ENCODE data around the gene AMOTL1. TPM values are rescaled to one million over a fixed set of nuclear protein-coding genes. Genes with fewer than 3 reads are reported as not detected.

Gene AMOTL1
- total RNA-seq, 4 donors from 2014 or later: 150 to 393 (median 244) TPM

DNA sequence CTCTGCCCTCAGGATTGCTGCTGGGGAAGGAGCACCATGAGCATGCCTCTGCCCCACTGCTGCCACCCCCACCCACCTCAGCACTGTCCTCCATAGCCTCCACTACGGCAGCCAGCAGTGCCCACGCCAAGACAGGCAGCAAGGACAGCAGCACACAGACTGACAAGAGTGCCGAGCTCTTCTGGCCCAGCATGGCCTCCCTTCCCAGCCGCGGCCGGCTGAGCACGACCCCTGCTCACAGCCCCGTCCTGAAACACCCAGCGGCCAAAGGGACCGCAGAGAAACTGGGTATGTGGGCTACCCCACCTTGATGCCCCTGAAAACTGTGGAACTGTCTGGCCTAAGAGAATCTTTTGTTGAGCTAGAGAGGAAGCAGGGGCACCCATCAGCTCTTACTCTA is 101.0 kb downstream of the AMOTL1 start:
- intact Hi-C loops (cut with DNase I; ENCODE audit: low total_unique reads): no loop called here
- no peaks in the 10 kb centered on the region for H3K9me3 ChIP-seq

DNA sequence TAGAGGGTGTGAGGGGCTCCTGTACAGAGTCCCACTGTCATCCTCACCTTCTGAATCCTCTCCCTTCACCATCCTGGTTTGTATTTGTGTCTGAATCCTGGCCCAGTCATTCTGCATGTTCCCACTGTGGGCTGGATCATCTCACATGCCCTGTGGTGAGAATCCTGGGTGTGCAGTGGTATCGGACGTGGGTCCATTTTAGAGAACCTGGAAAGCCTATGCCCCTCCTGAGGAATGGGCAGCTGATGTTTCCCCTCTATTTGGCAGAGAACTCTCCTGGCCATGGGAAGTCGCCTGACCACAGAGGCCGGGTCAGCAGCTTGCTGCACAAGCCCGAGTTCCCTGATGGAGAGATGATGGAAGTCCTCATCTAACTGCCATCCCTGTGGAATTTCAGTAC is 102.3 kb downstream of the AMOTL1 start:
- in situ Hi-C loops (cut with MboI; ENCODE audit: low sequenced_read_pairs in 4 of 4) (no loop called here), intact Hi-C loops (cut with DNase I; ENCODE audit: low total_unique reads) (no loop called here)
- H3K4me3 ChIP-seq: no peak overlapping the region
- no peak for ATAC-seq
- no peaks in the 10 kb centered on the region for H3K9me3 ChIP-seq
- DNase-seq: no peak
- no peak for TF ChIP-seq POLR2A (IDR thresholded peaks at IDR 0.05)
- TF ChIP-seq, protein P1, sequence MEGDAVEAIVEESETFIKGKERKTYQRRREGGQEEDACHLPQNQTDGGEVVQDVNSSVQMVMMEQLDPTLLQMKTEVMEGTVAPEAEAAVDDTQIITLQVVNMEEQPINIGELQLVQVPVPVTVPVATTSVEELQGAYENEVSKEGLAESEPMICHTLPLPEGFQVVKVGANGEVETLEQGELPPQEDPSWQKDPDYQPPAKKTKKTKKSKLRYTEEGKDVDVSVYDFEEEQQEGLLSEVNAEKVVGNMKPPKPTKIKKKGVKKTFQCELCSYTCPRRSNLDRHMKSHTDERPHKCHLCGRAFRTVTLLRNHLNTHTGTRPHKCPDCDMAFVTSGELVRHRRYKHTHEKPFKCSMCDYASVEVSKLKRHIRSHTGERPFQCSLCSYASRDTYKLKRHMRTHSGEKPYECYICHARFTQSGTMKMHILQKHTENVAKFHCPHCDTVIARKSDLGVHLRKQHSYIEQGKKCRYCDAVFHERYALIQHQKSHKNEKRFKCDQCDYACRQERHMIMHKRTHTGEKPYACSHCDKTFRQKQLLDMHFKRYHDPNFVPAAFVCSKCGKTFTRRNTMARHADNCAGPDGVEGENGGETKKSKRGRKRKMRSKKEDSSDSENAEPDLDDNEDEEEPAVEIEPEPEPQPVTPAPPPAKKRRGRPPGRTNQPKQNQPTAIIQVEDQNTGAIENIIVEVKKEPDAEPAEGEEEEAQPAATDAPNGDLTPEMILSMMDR (IDR thresholded peaks at IDR 0.05 in 4 of 5, conservative IDR thresholded peaks at IDR 0.05 in 1 of 5): no peak
- H3K4me1 ChIP-seq: peaks cover 6 to 20% of the 10 kb centered on the region in 2 donors
- H3K27ac ChIP-seq: peak overlapping the region in 2 of 4 donors; percentile 10 to 14
- peaks cover 5 to 93% of the 10 kb centered on the region in 2 donors for H3K36me3 ChIP-seq
- no peaks in the 10 kb centered on the region for H3K27me3 ChIP-seq

More for the DNA sequence above, 101.0 kb downstream of the AMOTL1 start:
- TF ChIP-seq, protein P1 (IDR thresholded peaks at IDR 0.05 in 4 of 5, conservative IDR thresholded peaks at IDR 0.05 in 1 of 5): no peak
- TF ChIP-seq POLR2A (IDR thresholded peaks at IDR 0.05): no peak
- ATAC-seq (no peak), DNase-seq (no peak)
- H3K4me1 ChIP-seq: peaks cover 6 to 16% of the 10 kb centered on the region in 2 donors
- no peak overlapping the region for H3K4me3 ChIP-seq
- H3K27me3 ChIP-seq: no peaks in the 10 kb centered on the region
- in situ Hi-C loops (cut with MboI; ENCODE audit: low sequenced_read_pairs in 4 of 4): no loop called here
- no peak overlapping the region for H3K27ac ChIP-seq
- H3K36me3 ChIP-seq: peaks cover 5 to 96% of the 10 kb centered on the region in 2 donors

DNA sequence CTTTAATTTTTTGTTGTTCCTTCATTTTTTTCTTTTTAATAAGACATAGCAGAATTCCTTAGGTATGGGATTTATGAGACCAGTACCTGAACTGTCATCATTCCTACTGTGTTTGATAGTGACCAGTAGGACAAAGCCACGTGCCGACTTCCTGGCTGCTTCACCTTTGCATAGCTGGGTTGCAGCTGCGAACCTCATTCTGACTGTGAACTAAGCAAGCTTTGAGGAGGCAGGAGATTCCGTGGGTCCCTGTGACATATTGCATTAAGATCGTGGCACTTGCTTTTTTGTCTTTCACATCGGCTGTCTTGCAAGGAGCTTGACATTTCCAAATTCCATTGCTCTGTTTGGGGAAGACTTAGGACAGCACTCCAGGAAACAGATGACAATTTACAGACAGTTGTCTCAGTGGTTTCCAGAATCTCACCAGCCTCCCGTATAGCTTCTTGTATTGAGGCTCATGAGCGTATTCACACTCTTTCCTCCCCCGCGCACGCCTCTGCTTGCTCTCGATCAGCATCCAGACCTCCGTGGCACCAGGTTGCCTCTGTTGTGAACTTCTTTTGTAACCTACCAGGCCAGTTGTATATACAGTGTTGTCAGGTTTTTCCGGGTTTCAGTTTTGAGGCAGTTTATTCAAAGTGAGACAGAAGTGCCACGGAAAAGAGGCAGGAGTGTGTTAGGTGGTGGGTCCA is 103.5 kb downstream of the AMOTL1 start:
- in situ Hi-C loops (cut with MboI; ENCODE audit: low sequenced_read_pairs in 4 of 4) (no loop called here), intact Hi-C loops (cut with DNase I; ENCODE audit: low total_unique reads) (no loop called here)
- no peaks in the 10 kb centered on the region for H3K9me3 ChIP-seq
- H3K4me3 ChIP-seq: no peak overlapping the region
- H3K4me1 ChIP-seq: peaks cover 6 to 20% of the 10 kb centered on the region in 2 donors
- peaks cover 0 to 93% of the 10 kb centered on the region in 2 donors for H3K36me3 ChIP-seq
- peak overlapping the region in 1 of 4 donors; percentile 23 for H3K27ac ChIP-seq
- ATAC-seq: no peak
- DNase-seq: no peak
- TF ChIP-seq, protein P1 (IDR thresholded peaks at IDR 0.05 in 4 of 5, conservative IDR thresholded peaks at IDR 0.05 in 1 of 5): no peak
- no peak for TF ChIP-seq POLR2A (IDR thresholded peaks at IDR 0.05)
- no peaks in the 10 kb centered on the region for H3K27me3 ChIP-seq

DNA sequence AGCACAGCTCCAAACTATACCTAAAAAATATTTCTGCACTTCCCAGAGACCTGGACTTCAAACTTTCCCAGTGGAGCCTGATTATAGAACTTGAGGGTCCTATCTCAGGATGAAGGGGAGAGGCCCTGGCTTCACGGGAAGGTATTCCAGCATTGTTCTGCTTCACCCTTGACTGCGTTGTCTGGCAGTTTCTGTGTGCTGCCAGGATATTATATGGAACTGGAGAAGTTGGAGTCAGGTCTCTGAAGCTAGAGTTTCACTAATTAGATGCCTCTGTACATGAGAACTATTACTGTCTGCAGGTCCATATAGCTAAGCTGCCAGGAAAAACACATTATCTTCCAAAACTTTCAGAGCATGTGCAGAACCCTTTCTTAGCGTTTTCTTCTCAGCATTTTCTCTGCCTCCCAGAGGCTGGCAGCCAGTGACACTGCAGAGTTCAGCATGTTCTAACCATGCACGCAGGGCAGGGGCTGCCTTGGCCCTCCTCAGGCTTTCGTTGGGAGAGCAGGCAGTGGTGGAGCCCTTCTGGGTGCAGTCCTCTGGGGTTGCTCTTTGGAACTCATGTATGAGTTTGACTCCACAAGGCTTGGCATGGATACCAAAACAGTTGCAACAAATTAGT is 105.9 kb downstream of the AMOTL1 start:
- ATAC-seq: no peak
- in situ Hi-C loops (cut with MboI; ENCODE audit: low sequenced_read_pairs in 4 of 4) (no loop called here), intact Hi-C loops (cut with DNase I; ENCODE audit: low total_unique reads) (no loop called here)
- Histone ChIP-seq H3K27me3 (no peaks in the 10 kb centered on the region), H3K4me3 (no peak overlapping the region), H3K27ac (no peak overlapping the region), H3K4me1 (peaks cover 6 to 20% of the 10 kb centered on the region in 2 donors), H3K9me3 (no peaks in the 10 kb centered on the region), H3K36me3 (peaks cover 2 to 91% of the 10 kb centered on the region in 2 donors)
- DNase-seq: no peak
- TF ChIP-seq POLR2A (IDR thresholded peaks at IDR 0.05): no peak
- TF ChIP-seq, protein P1 (IDR thresholded peaks at IDR 0.05 in 4 of 5, conservative IDR thresholded peaks at IDR 0.05 in 1 of 5): no peak
